Measurements from ENCODE around the gene HSPD1. TPM values are rescaled to one million over a fixed set of nuclear protein-coding genes. Genes with fewer than 3 reads are reported as not detected.
"Not testable (repeated sequence)": the region's sequence is repeated elsewhere in the genome, so short reads cannot be mapped to it uniquely, and the experiment has no call there.

HSPD1 gene
- total RNA-seq, 4 donors from 2014 or later = 84.7 to 142 (median 115) TPM

DNA sequence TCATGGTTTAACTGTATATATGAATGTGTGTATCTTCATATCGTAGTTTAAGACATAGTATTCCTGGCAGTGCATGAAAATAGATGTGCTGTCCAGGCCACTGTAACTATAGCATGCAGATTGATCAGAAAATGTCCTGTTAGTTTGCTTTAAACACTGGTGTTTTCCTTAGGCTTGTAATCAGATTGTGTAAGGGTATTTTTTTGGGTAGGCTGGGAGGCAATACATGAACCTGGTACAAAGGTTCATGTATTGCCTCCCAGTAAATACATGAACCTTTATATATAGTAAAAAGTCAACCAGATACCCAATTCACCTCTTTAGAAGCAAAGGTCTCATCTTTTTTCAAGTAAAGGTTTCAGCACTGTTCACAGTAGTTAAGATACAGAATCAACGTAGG lies 44.7 kb downstream of the HSPD1 start:
- DNase-seq (ENCODE audit: extremely low spot score) = no peak
- Histone ChIP-seq H3K36me3 (peaks cover 0 to 3% (median under 1%) of the 10 kb centered on the region in 4 donors), H3K4me3 (peak overlapping the region; percentile 75 to 87 (median 80)), H3K9me3 (no peaks in the 10 kb centered on the region), H3K27ac (replicated peaks in 1 of 4) (peak overlapping the region in 2 of 4 donors; percentile 99 to 100), H3K27me3 (no peaks in the 10 kb centered on the region), H3K4me1 (peaks cover 22 to 58% (median 45%) of the 10 kb centered on the region in 4 donors)
- no peak for TF ChIP-seq POLR2A (IDR thresholded peaks at IDR 0.05; ENCODE audit: low read depth)
- TF ChIP-seq, protein P1, sequence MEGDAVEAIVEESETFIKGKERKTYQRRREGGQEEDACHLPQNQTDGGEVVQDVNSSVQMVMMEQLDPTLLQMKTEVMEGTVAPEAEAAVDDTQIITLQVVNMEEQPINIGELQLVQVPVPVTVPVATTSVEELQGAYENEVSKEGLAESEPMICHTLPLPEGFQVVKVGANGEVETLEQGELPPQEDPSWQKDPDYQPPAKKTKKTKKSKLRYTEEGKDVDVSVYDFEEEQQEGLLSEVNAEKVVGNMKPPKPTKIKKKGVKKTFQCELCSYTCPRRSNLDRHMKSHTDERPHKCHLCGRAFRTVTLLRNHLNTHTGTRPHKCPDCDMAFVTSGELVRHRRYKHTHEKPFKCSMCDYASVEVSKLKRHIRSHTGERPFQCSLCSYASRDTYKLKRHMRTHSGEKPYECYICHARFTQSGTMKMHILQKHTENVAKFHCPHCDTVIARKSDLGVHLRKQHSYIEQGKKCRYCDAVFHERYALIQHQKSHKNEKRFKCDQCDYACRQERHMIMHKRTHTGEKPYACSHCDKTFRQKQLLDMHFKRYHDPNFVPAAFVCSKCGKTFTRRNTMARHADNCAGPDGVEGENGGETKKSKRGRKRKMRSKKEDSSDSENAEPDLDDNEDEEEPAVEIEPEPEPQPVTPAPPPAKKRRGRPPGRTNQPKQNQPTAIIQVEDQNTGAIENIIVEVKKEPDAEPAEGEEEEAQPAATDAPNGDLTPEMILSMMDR (IDR thresholded peaks at IDR 0.05) = no peak
- TF ChIP-seq POLR2AphosphoS5 (IDR thresholded peaks at IDR 0.05) = no peak
- TF ChIP-seq EP300 (IDR thresholded peaks at IDR 0.05) = no peak
- intact Hi-C loops (cut with DNase I) = loop anchor here (2.0 to 10.0 kb wide), 2 partner anchors 42 to 250 kb away; partner anchors contain the start of gene MARS2
- 83% methylated on average over 2 of the region's 2 CpGs for whole genome bisulfite sequencing

DNA sequence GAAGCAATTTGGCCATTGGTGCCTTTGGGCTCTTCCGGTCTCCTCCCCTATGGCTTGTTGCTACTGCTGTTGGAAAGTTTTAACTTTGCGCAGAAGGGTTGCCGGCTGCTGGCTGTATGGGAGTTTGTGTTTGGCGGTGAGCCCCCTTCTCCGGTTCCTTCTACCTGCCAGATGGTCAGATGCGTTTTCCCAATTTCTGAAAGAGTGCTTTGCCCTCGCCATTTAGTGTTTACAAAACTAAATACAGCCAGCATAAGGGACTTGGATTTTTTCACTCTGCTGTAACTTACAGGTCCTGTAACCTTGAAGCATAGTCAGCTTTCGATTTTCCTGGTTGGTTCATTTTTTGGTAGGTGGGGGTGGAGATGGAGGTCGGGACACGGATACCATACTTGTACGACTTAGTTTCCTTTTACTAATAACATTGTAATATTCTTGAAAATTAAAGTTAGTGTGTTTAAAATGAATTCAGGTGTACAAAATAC lies 45.7 kb downstream of the HSPD1 start:
- intact Hi-C loops (cut with DNase I) = loop anchor here (2.0 to 10.0 kb wide), 2 partner anchors 43 to 251 kb away; partner anchors contain the start of gene MARS2
- H3K27me3 ChIP-seq = no peaks in the 10 kb centered on the region
- peaks cover 17 to 50% (median 40%) of the 10 kb centered on the region in 4 donors for H3K4me1 ChIP-seq
- peak overlapping the region; percentile 75 to 87 (median 80) for H3K4me3 ChIP-seq
- peak overlapping the region; percentile 97 to 100 (median 100) for H3K27ac ChIP-seq (replicated peaks in 1 of 4)
- no peaks in the 10 kb centered on the region for H3K36me3 ChIP-seq
- DNase-seq (ENCODE audit: extremely low spot score) = peak; percentile 94
- under 1% methylated on average over 7 of the region's 11 CpGs for WGBS
- peak in 1 of 2 donors; percentile 80 for TF ChIP-seq POLR2AphosphoS5 (IDR thresholded peaks at IDR 0.05)
- TF ChIP-seq POLR2A (IDR thresholded peaks at IDR 0.05; ENCODE audit: low read depth) = peak; percentile 11
- no peak for TF ChIP-seq EP300 (IDR thresholded peaks at IDR 0.05)
- H3K9me3 ChIP-seq = no peaks in the 10 kb centered on the region

DNA sequence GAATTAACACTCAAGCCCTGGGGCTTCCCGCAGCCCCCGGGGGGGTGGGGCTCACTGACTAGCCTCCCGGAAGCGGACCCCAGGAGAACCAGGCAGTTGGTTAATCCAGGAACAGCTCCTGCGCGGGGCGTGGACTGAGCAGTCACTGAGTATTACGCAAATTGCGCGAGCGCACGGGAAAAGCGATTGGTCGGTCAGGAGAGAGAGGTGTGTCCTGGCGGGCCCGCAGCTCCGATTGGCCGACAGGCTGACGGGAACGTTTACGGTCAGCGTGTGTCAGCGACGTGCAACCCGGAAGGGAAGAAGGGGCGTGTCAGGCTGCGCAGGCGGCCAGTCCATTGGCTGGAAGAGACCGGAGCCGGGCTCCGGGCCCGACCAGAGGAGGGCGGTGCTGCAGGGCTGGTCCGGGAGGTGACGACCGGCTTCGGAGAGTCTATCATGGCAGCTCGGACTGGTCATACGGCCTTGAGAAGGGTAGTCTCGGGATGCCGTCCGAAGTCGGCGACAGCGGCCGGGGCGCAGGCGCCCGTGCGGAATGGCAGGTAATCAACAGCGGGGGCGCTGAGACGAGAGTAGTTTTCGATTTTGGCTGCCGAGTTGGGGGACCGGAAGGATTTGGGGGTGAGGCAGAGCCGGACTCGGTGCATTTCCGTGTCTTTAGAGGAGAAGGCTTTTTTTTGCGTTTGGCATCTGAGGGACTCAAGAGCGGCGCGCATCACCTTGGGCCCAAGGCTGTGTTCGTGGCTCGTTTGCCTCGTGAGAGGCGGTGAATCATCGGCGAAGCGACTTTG lies 46.3 kb downstream of the HSPD1 start, which contains the start of gene COQ10B:
Gene COQ10B (plus strand): TSS at position 430 of the 791 bp plus-strand sequence. CDS start 9 bp downstream, at position 439.
- Histone ChIP-seq H3K27me3 (no peaks in the 10 kb centered on the region), H3K36me3 (no peaks in the 10 kb centered on the region), H3K4me1 (peaks cover 17 to 44% (median 34%) of the 10 kb centered on the region in 4 donors), H3K4me3 (peak within 1 kb of the TSS; percentile 75 to 87 (median 80)), H3K9me3 (no peaks in the 10 kb centered on the region), H3K27ac (replicated peaks in 1 of 4) (peak within 1 kb of the TSS; percentile 97 to 100 (median 100))
- WGBS = 0% methylated on average over 21 of the region's 70 CpGs
- intact Hi-C loops (cut with DNase I) = loop anchor here (10.0 kb wide), 1 partner anchor 251 kb away; the partner anchor contains the start of gene MARS2
- peak; percentile 73 for TF ChIP-seq EP300 (IDR thresholded peaks at IDR 0.05)
- TF ChIP-seq POLR2A (IDR thresholded peaks at IDR 0.05; ENCODE audit: low read depth) = peak; percentile 83
- peak; percentile 97 to 99 for TF ChIP-seq POLR2AphosphoS5 (IDR thresholded peaks at IDR 0.05)
- TF ChIP-seq, protein P1 (IDR thresholded peaks at IDR 0.05) = peak; percentile 26 to 38 (median 32)
- DNase-seq (ENCODE audit: extremely low spot score) = peak; percentile 100

DNA sequence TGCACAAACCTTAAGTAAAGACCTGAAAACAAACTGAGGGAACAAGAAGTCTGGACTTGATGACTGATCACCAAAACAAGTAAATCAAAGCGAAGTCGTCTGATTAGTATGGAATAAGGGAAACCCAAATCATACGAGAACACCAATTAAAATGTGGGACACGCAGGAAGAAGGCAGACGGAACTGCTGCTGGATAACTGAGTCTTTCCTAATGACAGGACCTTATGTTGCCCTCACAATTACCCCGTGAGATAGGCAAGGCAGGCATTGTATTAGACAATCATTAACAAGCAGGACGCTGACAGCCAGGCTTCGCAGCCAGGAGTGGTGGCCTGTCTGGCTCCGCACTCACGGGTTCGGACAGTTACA lies 46.9 kb downstream of the HSPD1 start:
- H3K27ac ChIP-seq (replicated peaks in 1 of 4) = peak overlapping the region; percentile 97 to 100 (median 100)
- H3K9me3 ChIP-seq = no peaks in the 10 kb centered on the region
- TF ChIP-seq POLR2AphosphoS5 (IDR thresholded peaks at IDR 0.05) (no peak), EP300 (IDR thresholded peaks at IDR 0.05) (no peak), POLR2A (IDR thresholded peaks at IDR 0.05; ENCODE audit: low read depth) (no peak)
- TF ChIP-seq, protein P1 (IDR thresholded peaks at IDR 0.05) = no peak
- H3K27me3 ChIP-seq = no peaks in the 10 kb centered on the region
- no peak for DNase-seq (ENCODE audit: extremely low spot score)
- H3K4me1 ChIP-seq = peaks cover 17 to 38% (median 28%) of the 10 kb centered on the region in 4 donors
- intact Hi-C loops (cut with DNase I) = loop anchor here (10.0 kb wide), 1 partner anchor 252 kb away; the partner anchor contains the start of gene MARS2
- WGBS = 2% methylated on average over 11 of the region's 11 CpGs
- H3K36me3 ChIP-seq = no peaks in the 10 kb centered on the region
- H3K4me3 ChIP-seq = peak overlapping the region; percentile 75 to 87 (median 80)

DNA sequence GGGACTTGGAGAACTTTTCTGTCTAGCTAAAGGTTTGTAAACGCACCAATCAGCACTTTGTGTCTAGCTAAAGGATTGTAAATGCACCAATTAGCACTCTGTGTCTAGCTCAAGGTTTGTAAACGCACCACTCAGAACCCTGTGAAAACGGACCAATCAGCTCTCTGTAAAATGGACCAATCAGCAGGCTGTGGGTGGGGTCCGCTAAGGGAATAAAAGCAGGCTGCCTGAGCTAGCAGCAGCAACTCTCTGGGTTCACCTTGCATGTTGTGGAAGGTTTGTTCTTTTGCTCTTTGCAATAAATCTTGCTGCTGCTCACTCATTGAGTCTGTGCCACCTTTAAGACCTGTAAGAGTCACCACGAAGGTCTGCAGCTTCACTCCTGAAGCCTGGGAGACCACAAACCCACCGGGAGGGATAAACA lies 48.7 kb downstream of the HSPD1 start:
- not testable (repeated sequence) for H3K27me3 ChIP-seq; H3K4me3 ChIP-seq; DNase-seq (ENCODE audit: extremely low spot score); H3K27ac ChIP-seq (replicated peaks in 1 of 4); H3K9me3 ChIP-seq; H3K36me3 ChIP-seq
- 87% methylated on average over 6 of the region's 6 CpGs for WGBS
- peaks cover 17 to 22% (median 21%) of the 10 kb centered on the region in 4 donors for H3K4me1 ChIP-seq
- intact Hi-C loops (cut with DNase I) = loop anchor here (10.0 kb wide), 1 partner anchor 254 kb away; the partner anchor contains the start of gene MARS2

Data from esophagus muscularis mucosa (tissue), 4 donors.